Measurements from ENCODE around the gene GCLC.

GCLC gene

DNA sequence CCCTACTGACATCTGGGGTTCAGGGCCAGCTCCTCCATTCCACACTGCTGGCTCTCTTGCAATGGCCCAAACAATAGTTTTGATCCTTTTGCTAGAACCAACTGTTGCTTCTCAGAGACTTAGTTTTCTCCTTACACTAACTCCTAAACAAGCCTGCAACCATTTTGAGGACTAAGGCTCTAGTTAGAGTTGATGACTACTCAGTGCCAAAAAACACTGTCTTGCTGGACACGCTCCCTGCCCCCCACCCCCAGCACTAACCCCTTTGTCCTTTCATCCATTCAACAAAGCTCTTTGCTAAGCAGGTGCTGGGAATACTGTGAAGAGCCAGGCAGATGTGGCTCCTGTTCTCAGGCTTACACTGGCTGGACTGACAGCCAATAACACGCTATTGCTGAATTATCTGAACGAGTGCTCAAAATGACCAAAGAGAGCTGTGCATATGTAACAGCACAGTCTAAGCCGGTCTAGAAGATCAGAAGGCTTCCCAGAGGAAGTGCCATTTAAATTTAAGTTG, 17.6 kb downstream of the GCLC start:
- H3K4me3 ChIP-seq (ENCODE audit: low read depth, low read length), result no peak overlapping the region

DNA sequence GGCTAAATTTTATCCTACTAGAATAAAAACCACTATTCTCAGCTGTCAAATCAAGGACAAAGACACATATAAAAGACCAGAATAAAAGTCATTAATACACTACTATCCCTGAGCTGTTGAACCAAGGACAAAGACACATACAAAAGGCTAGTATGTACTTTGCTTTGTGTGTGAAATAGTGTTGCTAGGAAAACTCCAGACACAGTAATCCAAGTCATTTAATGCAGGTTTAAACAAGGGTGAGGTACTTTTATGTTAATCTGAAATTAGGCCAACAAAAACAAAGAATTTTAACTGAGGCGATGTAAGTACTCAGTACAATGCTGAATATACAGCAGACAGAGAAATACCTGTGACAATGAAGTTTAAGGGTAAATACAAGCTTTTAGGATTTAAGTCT, 18.9 kb downstream of the GCLC start:
- H3K4me3 ChIP-seq (ENCODE audit: low read depth, low read length), result no peak overlapping the region

DNA sequence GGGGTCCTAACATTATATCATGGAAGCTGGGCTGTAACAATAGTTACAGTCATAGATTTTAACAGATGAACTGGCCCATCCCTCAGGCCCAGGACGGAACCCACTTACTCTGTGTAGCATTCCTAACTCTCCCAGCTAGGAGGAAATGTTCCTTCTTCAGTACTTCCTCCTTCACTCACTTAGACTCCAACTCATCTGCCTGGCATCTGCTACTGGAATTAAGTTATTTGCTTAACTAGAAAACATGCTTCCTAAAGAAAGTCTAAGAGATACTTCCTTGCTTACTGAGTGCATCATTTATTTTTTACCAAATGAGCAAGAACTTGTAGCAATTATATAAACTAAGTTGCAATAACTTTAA, 20.5 kb downstream of the GCLC start:
- H3K4me3 ChIP-seq (ENCODE audit: low read depth, low read length), result no peak overlapping the region

DNA sequence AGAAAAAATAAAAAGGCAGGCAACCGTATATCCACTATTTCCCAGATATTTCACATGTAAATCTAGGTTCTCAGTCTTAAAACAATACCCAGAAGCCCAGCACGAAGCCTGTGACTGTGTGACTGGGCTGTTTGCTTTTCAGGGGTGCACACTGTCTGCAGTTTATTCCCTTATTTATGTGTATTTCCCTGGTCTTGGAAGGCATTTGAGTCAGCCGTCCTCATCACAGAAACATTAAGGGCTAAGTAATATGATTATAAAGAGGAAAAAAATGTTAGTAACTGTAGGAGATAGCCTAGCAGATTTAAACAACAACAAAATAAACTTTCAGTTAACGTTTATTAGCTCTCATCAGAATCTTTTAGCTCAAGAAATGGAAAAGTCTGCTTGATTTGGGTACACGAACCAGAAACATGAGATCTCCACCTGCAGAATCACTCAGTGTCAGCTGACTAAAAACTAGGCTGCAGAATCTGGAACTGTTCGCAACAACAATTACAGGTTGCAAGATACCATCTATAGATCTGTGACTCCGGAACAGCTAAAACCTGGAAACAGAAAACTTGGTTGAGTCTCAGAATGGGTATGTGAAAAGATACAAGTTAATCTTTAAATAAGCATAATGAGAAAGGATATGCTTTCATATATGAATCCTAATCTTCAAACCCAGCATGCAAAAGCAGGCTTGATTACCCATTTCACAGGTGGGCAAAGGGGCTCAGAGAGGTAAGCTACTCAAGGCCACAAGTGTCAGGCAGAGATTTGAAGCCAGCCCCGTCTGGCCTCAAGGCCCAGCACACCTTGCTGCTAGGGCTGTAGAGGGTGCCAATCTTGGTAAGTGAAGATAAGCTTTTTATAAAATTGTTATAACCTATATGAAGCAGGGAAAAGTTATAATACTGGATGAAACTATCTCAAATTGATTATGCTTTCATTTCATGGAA, 21.1 kb downstream of the GCLC start:
- no peak overlapping the region for H3K4me3 ChIP-seq (ENCODE audit: low read depth, low read length)

DNA sequence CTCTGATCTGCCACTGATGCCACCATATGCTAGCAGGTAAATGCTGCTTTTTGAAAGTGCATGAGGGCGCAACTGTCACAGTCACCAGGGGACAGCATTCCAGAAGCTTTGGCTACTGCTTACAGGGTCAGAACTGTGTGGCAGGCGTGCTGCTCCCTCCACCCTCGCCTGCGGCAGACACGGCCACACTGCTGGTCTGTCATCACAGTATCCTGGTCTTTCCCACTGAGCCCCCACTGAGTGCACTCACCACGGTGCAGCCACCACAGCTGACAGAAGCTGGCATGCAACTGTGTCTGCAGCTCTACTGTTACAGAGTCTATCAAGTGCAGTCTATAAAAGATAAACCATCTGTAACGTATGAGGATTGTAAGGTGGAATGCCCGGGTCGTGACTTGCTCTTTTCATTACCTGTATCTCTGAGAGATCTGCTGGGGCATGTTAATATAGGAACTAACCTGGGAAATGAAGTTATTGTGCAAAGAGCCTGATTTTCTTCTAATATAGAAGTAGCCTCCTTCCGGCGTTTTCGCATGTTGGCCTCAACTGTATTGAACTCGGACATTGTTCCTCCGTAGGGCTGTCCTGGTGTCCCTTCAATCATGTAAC, 24.5 kb downstream of the GCLC start:
- no peak overlapping the region for H3K4me3 ChIP-seq (ENCODE audit: low read depth, low read length)

DNA sequence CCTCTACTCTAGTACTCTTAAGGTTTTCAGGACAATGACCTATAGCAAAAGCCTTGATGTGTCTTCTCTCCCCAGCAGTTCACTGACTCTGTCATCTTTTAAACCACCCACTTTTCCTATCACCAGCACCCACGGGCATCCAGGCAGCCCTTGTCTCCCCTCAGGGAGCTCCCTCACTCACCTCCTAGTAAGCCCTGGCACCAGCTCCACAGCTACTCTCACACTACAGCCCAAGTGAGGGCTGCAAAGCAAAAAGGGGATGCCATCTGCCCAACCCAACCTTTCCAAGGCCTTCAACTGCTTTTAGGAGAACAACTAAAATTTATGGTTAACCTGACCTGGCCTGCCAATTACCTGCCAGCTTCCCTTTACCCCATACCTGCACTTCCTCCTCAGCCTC, 26.0 kb downstream of the GCLC start:
- no peak overlapping the region for H3K4me3 ChIP-seq (ENCODE audit: low read depth, low read length)

DNA sequence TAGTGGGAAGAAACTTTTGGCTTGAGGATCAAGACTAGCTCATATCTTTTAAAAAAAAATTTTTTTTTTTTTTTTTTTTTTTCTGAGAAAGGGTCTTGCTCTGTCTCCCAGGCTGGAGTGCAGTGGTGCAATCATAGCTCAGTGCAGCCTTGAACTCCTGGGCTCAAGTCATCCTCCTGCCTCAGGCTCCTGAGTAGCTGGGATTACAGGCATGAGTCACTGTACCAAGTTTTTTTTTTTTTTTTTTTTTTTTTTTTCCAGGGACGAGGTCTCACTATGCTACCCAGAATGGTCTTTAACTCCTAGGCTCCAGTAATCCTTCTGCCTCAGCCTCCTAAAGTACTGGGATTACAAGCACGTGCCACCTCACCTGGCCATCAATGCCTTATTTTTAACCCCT, 27.9 kb downstream of the GCLC start:
- no peak overlapping the region for H3K4me3 ChIP-seq (ENCODE audit: low read depth, low read length)

DNA sequence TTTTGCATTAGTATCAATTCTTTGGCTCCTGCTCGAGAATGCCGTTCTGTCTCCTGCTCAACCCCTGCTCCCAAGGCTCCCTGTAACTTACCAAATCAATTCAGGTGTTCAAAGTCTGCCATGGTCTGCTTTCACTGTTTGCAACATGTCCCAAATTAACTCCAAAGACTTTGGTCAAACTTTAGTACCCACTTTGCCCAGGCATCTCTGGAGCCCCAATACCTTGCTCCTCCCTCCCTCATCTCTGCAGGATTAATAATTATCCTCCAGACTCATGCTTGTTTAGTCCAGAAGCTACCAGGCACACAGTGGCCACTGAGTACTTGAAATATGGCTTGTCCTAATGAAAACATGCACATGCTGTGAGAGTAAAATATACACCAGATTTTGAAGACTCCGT, 30.2 kb downstream of the GCLC start:
- no peak overlapping the region for H3K4me3 ChIP-seq (ENCODE audit: low read depth, low read length)

DNA sequence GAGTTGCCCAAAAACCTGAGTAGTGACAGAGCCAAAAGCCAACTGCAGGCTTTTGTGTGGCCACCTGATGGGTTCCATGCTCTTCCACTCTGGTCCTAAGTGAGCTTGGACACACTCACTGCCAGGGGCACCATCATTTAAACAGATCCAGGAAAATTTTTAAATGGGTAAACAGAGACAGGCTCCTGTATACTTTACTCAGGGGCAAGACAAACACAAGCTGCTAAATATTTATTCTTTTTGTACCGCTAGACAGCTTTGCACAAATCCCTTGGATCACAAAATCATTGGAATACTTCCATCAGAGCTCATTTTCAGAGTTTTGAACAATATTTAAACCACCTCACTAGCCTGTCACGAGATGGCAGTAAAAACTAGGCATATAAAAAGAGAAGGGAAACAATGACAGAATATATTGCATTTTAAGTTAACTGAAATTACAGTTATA, 31.4 kb downstream of the GCLC start:
- H3K4me3 ChIP-seq (ENCODE audit: low read depth, low read length), result no peak overlapping the region

DNA sequence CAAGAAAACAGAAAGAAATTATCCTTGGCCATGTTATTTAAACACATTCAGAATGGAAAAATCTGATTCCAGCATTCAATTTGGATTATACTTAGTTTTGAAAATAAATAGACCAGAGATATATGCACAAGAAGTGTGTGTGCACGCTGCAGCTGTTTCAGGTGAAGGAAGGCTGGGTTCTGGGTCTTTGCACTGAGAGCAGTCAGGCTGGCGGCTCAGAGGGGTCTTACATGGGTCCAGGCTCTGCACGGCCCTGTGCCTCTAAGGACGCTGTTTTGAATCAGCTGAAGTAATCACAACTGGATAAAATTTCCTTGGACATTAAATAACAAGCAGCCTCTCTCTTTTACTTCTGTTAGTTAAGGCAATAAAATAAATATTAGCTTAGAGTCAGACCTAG, 31.8 kb downstream of the GCLC start:
- no peak overlapping the region for H3K4me3 ChIP-seq (ENCODE audit: low read depth, low read length)

DNA sequence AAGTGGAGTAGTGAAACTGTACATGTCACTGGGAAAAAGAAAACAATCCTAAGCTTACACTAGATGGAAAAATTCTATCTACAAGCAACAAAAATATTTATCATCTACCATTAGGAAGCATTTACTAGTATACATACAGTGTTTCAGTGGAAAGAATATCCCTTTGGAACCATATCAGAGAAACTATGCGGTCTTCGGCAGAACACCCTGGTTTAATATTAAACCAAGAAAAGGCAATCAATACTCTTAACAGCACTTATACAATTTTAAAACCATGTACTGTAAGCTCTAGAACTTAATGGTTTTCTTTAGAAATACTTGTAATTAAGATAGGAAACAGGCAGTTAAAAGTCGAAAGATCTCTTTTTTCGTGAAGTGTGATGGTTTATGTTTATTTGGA, 32.3 kb downstream of the GCLC start:
- H3K4me3 ChIP-seq (ENCODE audit: low read depth, low read length), result no peak overlapping the region

DNA sequence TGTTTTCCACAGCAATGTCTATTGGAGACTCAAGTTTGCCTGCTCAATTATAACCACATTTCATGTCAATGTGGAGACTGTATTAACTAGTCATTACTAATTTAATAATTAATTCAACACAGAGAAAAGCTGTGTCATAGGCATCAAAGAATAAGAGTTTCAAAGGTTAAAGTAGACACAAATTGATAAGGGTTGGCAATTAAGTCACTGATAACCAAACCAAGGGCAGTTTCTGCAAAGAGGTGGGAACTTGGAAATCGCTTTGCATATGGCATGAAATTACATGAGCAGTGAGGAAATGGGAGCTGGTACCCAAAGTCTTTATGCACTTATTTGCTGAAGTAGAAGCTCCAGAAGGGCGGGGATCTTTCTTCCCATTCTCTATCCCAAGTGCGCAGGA, 34.2 kb downstream of the GCLC start:
- no peak overlapping the region for H3K4me3 ChIP-seq (ENCODE audit: low read depth, low read length)

DNA sequence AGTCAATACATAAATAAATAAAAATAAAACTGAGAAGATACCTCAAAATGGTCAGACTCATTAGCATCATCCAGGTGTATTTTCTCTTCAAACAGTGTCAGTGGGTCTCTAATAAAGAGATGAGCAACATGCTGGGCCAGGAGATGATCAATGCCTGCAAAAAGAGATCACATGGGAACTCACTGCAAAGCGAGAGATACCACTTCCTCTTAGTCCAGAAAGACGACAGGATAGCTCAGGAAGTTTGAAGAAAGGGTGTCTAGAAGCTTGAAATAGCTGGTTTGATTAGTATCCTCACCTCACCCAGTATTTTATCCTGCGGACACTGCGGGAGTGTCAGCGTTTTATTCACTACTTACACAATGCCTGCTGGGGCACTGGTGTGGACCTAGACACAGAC, 38.0 kb downstream of the GCLC start:
- H3K4me3 ChIP-seq (ENCODE audit: low read depth, low read length), result no peak overlapping the region

DNA sequence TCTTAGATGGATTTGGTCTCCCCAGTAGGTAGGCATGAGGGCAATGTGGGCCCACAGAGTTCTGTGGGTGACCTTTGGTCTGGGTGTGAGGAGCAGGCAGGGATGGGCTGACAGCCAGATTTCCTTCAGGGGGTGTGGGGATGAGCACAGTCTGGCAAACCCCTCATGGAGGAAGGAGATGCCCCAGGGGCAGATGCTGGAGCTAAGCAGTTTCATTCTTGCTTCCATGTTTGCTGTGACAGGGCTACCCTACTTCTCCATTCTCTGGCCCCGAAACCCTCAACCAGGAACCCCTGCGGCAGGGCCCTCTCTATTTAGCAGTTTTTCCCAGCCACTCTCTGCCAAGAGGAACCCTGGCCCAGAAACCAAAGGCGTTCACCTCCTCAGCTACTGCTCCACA, 40.4 kb downstream of the GCLC start:
- no peak overlapping the region for H3K4me3 ChIP-seq (ENCODE audit: low read depth, low read length)

DNA sequence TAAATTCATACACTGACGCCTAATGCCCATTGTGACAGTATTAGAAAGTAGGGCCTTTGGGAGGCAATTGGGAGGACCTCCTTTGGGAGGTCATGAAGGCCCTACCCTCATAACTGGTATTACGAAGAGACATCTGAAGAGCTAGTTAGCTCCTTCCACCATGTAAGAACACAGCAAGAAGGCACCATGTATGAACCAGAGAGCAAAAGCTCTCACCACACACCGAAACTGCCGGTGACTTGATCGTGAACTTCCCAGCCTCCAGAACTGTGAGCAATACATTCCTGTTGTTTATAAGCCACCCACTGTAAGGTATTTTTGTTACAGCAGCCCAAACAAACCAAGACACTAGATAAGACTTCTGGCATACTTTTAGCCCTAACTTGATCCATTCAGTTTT, 41.8 kb downstream of the GCLC start:
- H3K4me3 ChIP-seq (ENCODE audit: low read depth, low read length), result no peak overlapping the region

DNA sequence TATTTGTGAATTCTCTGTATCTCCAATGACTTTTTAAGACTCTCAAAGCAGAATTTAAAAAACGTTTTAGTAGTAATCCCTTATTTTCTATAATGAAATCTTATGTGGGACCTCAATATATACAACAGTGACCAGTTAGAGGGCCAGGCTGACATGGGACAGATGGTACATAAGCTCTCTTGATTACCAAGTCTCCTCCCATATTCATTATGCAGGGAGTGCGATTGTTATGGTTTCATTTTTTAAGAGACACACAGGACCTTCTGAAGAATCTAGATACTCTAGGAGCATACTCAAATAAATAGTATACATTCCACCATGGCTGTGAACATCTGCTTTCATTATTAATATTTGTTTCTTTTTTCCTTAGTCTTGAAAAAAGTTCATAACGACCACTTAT, 43.5 kb downstream of the GCLC start:
- H3K4me3 ChIP-seq (ENCODE audit: low read depth, low read length), result no peak overlapping the region

DNA sequence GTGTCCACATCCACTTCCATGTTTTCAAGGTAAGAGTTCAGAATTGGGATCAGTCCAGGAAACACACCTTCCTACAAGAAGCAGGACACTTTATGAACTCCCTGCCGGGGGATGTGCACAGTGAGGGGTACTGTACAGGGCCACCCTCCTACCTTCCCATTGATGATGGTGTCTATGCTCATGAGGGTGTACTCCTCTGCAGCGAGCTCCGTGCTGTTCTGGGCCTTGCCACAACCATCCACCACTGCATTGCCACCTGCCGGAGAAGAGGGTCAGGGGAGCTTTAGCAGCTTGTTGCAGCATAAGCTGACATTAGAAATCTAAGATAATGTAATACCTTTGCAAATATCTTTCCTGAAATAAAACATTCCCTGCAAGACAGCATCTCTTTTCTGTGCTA, 44.8 kb downstream of the GCLC start:
- H3K4me3 ChIP-seq (ENCODE audit: low read depth, low read length), result no peak overlapping the region

DNA sequence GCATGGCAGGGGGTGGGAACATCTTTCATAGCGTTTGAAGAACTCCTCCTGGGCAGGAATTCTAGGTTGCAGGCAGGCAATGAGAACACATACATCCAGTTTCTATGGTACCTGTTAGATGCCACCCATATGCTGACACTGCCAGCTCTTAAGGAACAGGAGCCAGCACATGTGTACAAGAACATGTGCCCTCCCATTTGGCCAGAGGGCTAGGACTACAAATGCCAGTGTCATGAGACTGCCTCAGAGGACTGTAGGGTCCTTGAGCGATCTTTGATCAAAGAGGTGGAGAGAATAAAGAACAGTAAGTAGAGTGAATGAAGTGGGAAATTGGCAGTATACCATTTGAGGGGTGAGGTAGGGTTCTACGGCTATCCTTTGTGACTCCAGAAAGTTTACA, 45.8 kb downstream of the GCLC start:
- H3K4me3 ChIP-seq (ENCODE audit: low read depth, low read length), result no peak overlapping the region

DNA sequence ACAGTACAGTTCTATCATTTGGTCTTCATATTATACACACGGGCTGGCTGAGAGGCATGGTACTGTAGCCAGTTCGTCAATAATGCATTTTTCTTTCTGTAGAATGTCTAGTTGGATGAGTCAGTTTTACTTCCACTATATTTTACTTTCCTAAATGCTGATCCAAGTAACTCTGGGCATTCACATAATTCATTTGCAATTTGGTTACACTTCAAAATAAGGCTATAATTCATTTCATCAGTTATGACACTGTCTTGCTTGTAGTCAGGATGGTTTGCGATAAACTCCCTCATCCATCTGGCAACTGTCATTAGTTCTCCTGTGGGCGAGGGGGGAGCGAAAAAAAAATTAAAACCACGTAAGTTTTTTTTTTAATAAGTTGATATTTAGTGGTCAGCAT, 46.3 kb downstream of the GCLC start:
- H3K4me3 ChIP-seq (ENCODE audit: low read depth, low read length), result no peak overlapping the region

DNA sequence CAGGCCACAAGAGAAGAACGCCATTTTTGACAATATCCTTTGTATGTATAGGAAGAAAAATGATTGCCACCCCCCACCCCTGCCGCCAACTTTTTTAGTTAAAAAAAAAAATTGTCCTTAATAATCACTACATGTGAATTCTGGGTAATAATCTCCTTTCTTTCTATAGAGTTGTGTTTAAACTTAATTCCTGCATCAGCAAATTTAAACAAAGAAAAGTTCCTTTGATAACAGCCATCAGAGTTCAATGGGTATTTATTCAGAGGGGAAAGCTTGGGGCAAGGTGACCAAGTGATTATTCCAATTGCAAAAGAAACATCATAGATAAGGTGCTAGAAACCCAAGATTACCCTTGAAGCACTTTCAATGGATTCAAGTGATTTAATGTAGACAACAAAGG, 47.0 kb downstream of the GCLC start:
- H3K4me3 ChIP-seq (ENCODE audit: low read depth, low read length), result no peak overlapping the region

DNA sequence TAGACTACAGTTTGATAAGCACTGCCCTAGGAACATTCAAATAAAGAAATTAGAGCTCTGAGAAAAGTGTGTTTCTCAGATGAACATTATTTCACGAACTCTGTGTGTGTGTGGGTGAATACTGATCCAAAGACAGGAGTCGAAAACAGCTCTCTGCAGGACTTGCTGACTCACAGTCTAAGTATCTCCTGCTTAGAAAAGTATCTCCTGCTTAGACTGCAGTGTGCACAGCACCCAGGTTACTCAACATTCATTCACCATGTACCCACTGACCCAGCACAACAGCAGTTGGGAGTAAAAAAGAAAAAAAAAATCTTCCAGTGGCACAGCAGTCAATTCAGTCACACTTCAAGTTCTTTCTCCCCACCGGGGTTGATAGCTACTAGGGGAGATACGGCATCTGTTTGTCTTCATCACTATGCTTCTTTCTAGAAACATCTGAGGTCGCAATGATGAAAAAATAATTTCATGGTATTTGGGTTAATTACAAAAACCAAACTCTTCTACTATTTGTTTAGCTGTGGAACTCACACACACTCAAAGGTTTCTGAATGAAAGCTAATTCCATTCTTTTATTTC, 48.0 kb downstream of the GCLC start:
- H3K4me3 ChIP-seq (ENCODE audit: low read depth, low read length), result no peak overlapping the region

Data from iPS-11a (cell line).